ENCODE data around the gene PIEZO1. TPM values are rescaled to one million over a fixed set of nuclear protein-coding genes. Genes with fewer than 3 reads are reported as not detected.

Gene PIEZO1
- total RNA-seq: 10 to 100 TPM; 48.9 to 91.9 (median 64.4) TPM
- long read RNA-seq, partial matches to known transcripts: 1 of 2 reads
- long read RNA-seq, other reads (novel, unspliced or antisense): 1 of 2 reads

GRCh38 chr16:88785106-88785924, at the start of gene PIEZO1:
Gene PIEZO1, minus strand, starts transcription at chr16:88785220. Its CDS starts 256 bp downstream, at chr16:88784964.
- peak within 1 kb of the TSS; percentile 74 to 82 (median 78) for H3K4me3 ChIP-seq
- H3K27ac ChIP-seq: peak within 1 kb of the TSS; percentile 84 to 89 (median 87)
- peak; percentile 78 to 84 (median 83) for DNase-seq
- no peaks in the 10 kb centered on the region for H3K27me3 ChIP-seq
- peak; percentile 84 to 94 (median 92) for TF ChIP-seq CTCF (IDR thresholded peaks at IDR 0.05)
- peak; percentile 88 for TF ChIP-seq POLR2A (IDR thresholded peaks at IDR 0.05)
- peaks cover 0 to 47% (median 25%) of the 10 kb centered on the region in 4 donors for H3K4me1 ChIP-seq
- H3K36me3 ChIP-seq: no peaks in the 10 kb centered on the region
- no CpG with 5 or more reads among the region's 110 CpGs for WGBS (ENCODE audit: insufficient coverage, low coverage, low lambda C conversion rate, missing lambda C conversion rate)
- intact Hi-C loops (cut with DNase I): loop anchor here in 1 of 2 donors (5.0 kb wide), 1 partner anchor 43 kb away; no protein-coding TSS in a partner anchor
- peak; percentile 46 to 67 (median 64) for ATAC-seq
- H3K9me3 ChIP-seq: no peaks in the 10 kb centered on the region

GRCh38 chr16:88834670-88835069, 49.6 kb upstream of the PIEZO1 start:
- no peak for ATAC-seq
- intact Hi-C loops (cut with DNase I): no loop called here
- TF ChIP-seq CTCF (IDR thresholded peaks at IDR 0.05): no peak
- no peak for TF ChIP-seq POLR2A (IDR thresholded peaks at IDR 0.05)
- Histone ChIP-seq H3K4me3 (no peak overlapping the region), H3K27ac (no peak overlapping the region), H3K9me3 (no peaks in the 10 kb centered on the region), H3K4me1 (no peaks in the 10 kb centered on the region), H3K36me3 (peaks cover 0 to under 1% (median 0%) of the 10 kb centered on the region in 4 donors), H3K27me3 (no peaks in the 10 kb centered on the region)
- no peak for DNase-seq
- no CpG with 5 or more reads among the region's 13 CpGs for WGBS (ENCODE audit: insufficient coverage, low coverage, low lambda C conversion rate, missing lambda C conversion rate)

GRCh38 chr16:88833086-88833485, 48.1 kb upstream of the PIEZO1 start:
- Histone ChIP-seq H3K9me3 (no peaks in the 10 kb centered on the region), H3K27me3 (no peaks in the 10 kb centered on the region), H3K4me3 (no peak overlapping the region), H3K36me3 (peaks cover 0 to 2% (median 0%) of the 10 kb centered on the region in 4 donors), H3K27ac (no peak overlapping the region), H3K4me1 (no peaks in the 10 kb centered on the region)
- intact Hi-C loops (cut with DNase I): no loop called here
- ATAC-seq: no peak
- no peak for TF ChIP-seq POLR2A (IDR thresholded peaks at IDR 0.05)
- TF ChIP-seq CTCF (IDR thresholded peaks at IDR 0.05): no peak
- 88% methylated on average over 1 of the region's 13 CpGs for WGBS (ENCODE audit: insufficient coverage, low coverage, low lambda C conversion rate, missing lambda C conversion rate)
- DNase-seq: no peak

- H3K36me3 ChIP-seq: peaks cover 0 to 3% (median 0%) of the 10 kb centered on the region in 4 donors
- H3K27me3 ChIP-seq: no peaks in the 10 kb centered on the region
- H3K9me3 ChIP-seq: no peaks in the 10 kb centered on the region
- H3K4me3 ChIP-seq: no peak overlapping the region
- DNase-seq (no peak), ATAC-seq (peak in 3 of 4 donors; percentile 12 to 34 (median 27))
- TF ChIP-seq POLR2A (IDR thresholded peaks at IDR 0.05) (no peak), CTCF (IDR thresholded peaks at IDR 0.05) (no peak)
- H3K4me1 ChIP-seq: no peaks in the 10 kb centered on the region
- intact Hi-C loops (cut with DNase I): no loop called here
- H3K27ac ChIP-seq: no peak overlapping the region
- WGBS (ENCODE audit: insufficient coverage, low coverage, low lambda C conversion rate, missing lambda C conversion rate): 100% methylated on average over 3 of the region's 13 CpGs
These were observed 46.8 kb upstream of the PIEZO1 start for GRCh38 chr16:88831838-88832237.

All from right lobe of liver (tissue), 6 donors.